BLaER1 treated with 17β-estradiol and CSF1 and Interleukin-3, amounts not matched to agents 10 nM and 100 nM (cell line): ENCODE measurements around the gene NOX4.

Experiments used
- H3K27ac ChIP-seq, 11 experiments: shearing (Covaris generic); formaldehyde crosslinking; 2 replicates each; pipeline ENCODE4 v1.8.1; 2022
- H3K27me3 ChIP-seq, 11 experiments: shearing (Covaris generic); formaldehyde crosslinking; 2 replicates each; pipeline ENCODE4 v1.8.1; 2022
- H3K36me3 ChIP-seq, 11 experiments: shearing (Covaris generic); formaldehyde crosslinking; 2 replicates each; pipeline ENCODE4 v1.8.1; 2022
- H3K4me1 ChIP-seq, 10 experiments: shearing (Covaris generic); formaldehyde crosslinking; 2 replicates each; pipeline ENCODE4 v1.8.1; 2022
- H3K4me2 ChIP-seq, 11 experiments: shearing (Covaris generic); formaldehyde crosslinking; 2 replicates each; pipeline ENCODE4 v1.8.1; 2022
- H3K4me3 ChIP-seq, 10 experiments: shearing (Covaris generic); formaldehyde crosslinking; 2 replicates each; pipeline ENCODE4 v1.8.1; 2022
- H3K9ac ChIP-seq, 11 experiments: shearing (Covaris generic); formaldehyde crosslinking; 2 replicates each; pipeline ENCODE4 v1.8.1; 2022
- H3K9me3 ChIP-seq, 11 experiments: shearing (Covaris generic); formaldehyde crosslinking; replicated peaks in 1 of 11; 2 replicates each; pipeline ENCODE4 v1.8.1; 2022
- H4K20me1 ChIP-seq, 11 experiments: shearing (Covaris generic); formaldehyde crosslinking; 2 replicates each; pipeline ENCODE4 v1.8.1; 2022
- Cebpa-rat ChIP-seq, 11 experiments: shearing (Covaris generic); IDR thresholded peaks; 2 replicates each; pipeline ENCODE4 v1.8.1; 2022

Gene NOX4

DNA sequence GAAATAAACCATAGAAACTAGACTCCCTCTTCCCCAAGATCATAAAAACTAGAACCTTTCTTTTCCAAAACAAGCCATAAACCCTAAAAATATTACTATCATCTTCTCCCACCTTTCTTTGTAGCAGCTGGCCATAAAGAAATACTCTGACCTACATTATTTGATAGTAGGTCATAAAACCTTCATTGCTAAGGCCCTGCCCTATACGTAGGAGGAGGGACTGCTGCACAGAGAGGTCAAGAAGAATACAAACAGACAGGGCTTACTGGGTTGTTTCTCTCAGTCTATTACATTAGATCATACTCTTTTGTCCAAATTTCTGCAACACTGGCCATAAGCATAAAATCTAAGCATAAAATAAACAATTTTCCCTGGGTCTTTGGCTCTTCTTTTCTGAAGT lies 212.0 kb downstream of the NOX4 start:
- no peaks in the 10 kb centered on the region for H4K20me1 ChIP-seq
- no peak overlapping the region for H3K27ac ChIP-seq
- TF ChIP-seq Cebpa-rat (IDR thresholded peaks at IDR 0.05): no peak
- no peaks in the 10 kb centered on the region for H3K4me1 ChIP-seq
- no peak overlapping the region for H3K4me3 ChIP-seq
- no peaks in the 10 kb centered on the region for H3K27me3 ChIP-seq
- no peaks in the 10 kb centered on the region for H3K36me3 ChIP-seq
- no peaks in the 10 kb centered on the region for H3K9me3 ChIP-seq
- H3K4me2 ChIP-seq: no peak overlapping the region
- no peak overlapping the region for H3K9ac ChIP-seq

- Histone ChIP-seq H3K27ac (no peak overlapping the region), H3K9me3 (peaks cover 0 to 4% (median 0%) of the 10 kb centered on the region in 11 experiments; a peak in 2 of 22 replicates), H3K4me2 (no peak overlapping the region), H3K4me1 (no peaks in the 10 kb centered on the region), H3K9ac (no peak overlapping the region), H4K20me1 (no peaks in the 10 kb centered on the region), H3K4me3 (no peak overlapping the region), H3K27me3 (no peaks in the 10 kb centered on the region), H3K36me3 (no peaks in the 10 kb centered on the region)
- no peak for TF ChIP-seq Cebpa-rat (IDR thresholded peaks at IDR 0.05)
Measured at GRCh38 chr11:89275966-89276365, 215.2 kb downstream of the NOX4 start.
